WERI-Rb-1 (cell line): ENCODE results near the gene KLC1.
A peak's percentile ranks its signal among the peaks of the same experiment; 100 is the strongest.

Experiments used
- DNase-seq: peaks from one replicate; pipeline ENCODE4 v3.0.0-alpha.2; 2020
- H3K27ac ChIP-seq: fragments of 250-450 bp; sonication (Bioruptor Pico); 2 replicates; pipeline ENCODE4 v1.5.1; 2020; ENCODE audit warnings: mild to moderate bottlenecking, moderate library complexity
- H3K27me3 ChIP-seq: fragments of 250-450 bp; sonication (Bioruptor Pico); 2 replicates; pipeline ENCODE4 v1.5.1; 2021; ENCODE audit warnings: mild to moderate bottlenecking, low read depth, moderate library complexity; ENCODE audit not compliant: insufficient read depth, severe bottlenecking
- H3K36me3 ChIP-seq: fragments of 250-450 bp; sonication (Bioruptor Pico); 2 replicates; pipeline ENCODE4 v1.5.1; 2020; ENCODE audit warnings: mild to moderate bottlenecking, moderate library complexity
- H3K4me3 ChIP-seq: 2 replicates; pipeline ENCODE4 v1.5.1; 2011; ENCODE audit warnings: low read depth, mild to moderate bottlenecking, control low read depth, low read length
- H3K9me3 ChIP-seq: fragments of 250-450 bp; sonication (Bioruptor Pico); 2 replicates; pipeline ENCODE4 v1.5.1; 2021; ENCODE audit warnings: mild to moderate bottlenecking, moderate library complexity; ENCODE audit not compliant: severe bottlenecking
- TF ChIP-seq, protein P1 (sequence below): IDR thresholded peaks from 2 replicates; pipeline ENCODE4 v1.5.1; 2011; ENCODE audit warnings: low read depth, mild to moderate bottlenecking, control low read depth, inconsistent platforms, low read length

The KLC1 gene

DNA sequence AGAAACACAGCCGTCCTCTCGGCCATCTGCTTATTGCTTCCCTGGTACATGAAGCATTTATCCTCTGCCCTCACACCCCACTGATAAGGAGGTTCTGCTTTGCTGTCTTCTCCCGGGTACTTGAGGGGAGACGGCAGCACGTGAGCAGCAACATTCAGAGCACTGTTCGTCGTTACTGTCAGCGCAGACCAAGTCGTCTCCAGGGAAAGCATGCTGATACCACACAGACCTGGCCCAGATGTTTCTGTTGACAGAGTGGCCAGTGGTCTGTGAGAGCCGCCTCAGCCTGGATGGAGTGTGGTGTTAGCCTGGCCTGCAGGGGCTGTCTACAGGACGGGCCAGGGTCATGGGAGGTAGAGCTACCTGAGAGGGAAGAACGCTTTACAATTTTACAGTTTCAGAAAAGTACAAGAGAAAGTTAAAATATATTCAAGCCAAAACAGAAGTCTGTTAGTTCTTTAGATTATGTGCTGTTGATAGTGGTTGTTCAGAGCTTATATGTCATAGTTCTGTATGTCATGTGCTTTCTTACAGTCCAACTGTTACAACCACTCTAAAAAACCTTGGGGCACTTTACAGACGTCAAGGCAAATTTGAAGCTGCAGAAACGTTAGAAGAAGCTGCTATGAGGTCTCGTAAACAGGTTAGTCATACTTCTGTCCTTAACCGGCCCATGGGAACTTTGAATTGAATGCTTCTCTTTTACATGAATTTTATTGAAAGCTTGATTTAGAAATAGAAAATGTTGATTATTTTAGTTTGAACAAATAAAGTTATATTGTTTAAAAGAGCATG, 48.1 kb downstream of the KLC1 start:
- H3K27ac ChIP-seq, result no peak overlapping the region
- TF ChIP-seq, protein P1, sequence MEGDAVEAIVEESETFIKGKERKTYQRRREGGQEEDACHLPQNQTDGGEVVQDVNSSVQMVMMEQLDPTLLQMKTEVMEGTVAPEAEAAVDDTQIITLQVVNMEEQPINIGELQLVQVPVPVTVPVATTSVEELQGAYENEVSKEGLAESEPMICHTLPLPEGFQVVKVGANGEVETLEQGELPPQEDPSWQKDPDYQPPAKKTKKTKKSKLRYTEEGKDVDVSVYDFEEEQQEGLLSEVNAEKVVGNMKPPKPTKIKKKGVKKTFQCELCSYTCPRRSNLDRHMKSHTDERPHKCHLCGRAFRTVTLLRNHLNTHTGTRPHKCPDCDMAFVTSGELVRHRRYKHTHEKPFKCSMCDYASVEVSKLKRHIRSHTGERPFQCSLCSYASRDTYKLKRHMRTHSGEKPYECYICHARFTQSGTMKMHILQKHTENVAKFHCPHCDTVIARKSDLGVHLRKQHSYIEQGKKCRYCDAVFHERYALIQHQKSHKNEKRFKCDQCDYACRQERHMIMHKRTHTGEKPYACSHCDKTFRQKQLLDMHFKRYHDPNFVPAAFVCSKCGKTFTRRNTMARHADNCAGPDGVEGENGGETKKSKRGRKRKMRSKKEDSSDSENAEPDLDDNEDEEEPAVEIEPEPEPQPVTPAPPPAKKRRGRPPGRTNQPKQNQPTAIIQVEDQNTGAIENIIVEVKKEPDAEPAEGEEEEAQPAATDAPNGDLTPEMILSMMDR, result no peak
- H3K4me3 ChIP-seq, result no peak overlapping the region
- H3K9me3 ChIP-seq, result no peaks in the 10 kb centered on the region
- peaks cover 92% of the 10 kb centered on the region for H3K36me3 ChIP-seq
- no peaks in the 10 kb centered on the region for H3K27me3 ChIP-seq
- no peak for DNase-seq

DNA sequence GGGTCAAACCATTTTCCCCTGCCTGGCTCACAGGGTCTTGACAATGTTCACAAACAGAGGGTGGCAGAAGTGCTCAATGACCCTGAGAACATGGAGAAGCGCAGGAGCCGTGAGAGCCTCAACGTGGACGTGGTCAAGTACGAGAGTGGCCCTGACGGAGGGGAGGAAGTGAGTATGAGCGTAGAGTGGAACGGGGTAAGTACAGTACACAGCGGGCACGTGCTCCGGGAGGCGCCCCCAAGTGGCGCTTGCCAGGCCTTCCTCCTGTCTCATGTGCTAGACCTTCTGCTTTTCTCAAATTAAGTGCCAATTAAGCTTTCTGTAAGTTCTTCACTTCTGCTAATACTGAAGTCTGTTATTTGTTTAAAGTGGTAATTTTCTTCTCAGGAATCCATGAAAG, 50.3 kb downstream of the KLC1 start:
- H3K27ac ChIP-seq, result no peak overlapping the region

DNA sequence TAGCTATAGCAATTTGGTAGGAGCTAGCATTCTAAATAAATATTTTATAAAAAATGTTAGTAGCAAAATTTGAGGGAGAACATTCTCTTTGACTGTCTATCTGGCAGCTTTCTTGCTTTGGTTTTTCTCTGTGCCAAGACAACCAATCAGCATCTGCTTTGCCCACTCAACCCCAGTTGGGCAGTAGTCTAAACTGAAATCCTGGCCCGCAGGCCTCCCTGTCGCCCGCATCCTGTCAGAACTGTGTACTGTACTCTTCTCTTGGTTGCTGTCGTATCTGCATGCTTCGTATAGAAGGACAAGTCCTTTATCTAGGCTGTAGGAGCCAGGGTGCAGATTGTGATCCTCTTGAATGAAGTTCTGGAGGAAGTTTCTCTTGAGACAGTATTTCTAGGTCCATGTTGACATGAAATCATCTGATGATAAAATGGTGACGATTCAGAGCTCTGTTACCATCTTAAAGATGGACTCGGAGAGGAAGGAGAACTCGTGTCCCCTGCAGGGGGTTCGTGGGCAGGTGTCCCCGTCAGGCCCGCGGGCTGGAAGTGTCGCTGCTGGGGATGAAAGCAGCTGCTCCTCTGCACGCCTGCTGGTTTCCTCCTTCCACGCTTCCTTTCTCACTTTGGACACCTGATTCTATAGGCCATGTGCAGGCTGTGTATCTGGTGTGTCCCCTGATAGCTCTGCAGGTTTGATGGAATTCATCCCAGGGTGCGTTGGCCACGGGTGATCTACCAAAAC, 51.6 kb downstream of the KLC1 start:
- peaks cover 86% of the 10 kb centered on the region for H3K36me3 ChIP-seq
- no peak overlapping the region for H3K27ac ChIP-seq

More for the DNA sequence above, 50.3 kb downstream of the KLC1 start:
- Histone ChIP-seq H3K27me3 (no peaks in the 10 kb centered on the region), H3K36me3 (peaks cover 88% of the 10 kb centered on the region), H3K9me3 (no peaks in the 10 kb centered on the region), H3K4me3 (no peak overlapping the region)
- TF ChIP-seq, protein P1, result peak; percentile 93
- DNase-seq, result peak; percentile 66

DNA sequence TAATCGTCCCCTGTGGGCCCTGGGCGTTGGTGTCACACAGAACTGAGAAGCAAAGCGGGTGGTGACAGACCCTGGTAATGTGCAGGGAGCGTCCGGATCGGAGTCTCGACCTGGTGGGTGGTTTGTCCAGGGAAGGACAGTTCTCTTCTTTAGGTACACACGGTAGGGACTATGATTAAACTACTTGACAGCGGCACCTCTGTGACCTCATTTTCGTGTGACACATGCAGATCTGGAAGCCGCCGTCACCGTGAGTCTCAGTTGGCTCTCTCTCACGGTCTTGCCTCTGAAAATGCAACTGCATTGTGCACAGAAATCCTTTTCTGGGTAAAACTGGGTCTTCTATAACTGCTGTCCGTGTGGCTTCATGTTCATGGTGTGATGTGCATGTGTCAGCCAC, 54.1 kb downstream of the KLC1 start:
- H3K36me3 ChIP-seq, result peaks cover 86% of the 10 kb centered on the region
- DNase-seq, result no peak
- no peaks in the 10 kb centered on the region for H3K9me3 ChIP-seq
- H3K27me3 ChIP-seq, result no peaks in the 10 kb centered on the region
- no peak overlapping the region for H3K27ac ChIP-seq
- no peak overlapping the region for H3K4me3 ChIP-seq
- TF ChIP-seq, protein P1, result no peak

More for the DNA sequence above, 51.6 kb downstream of the KLC1 start:
- Histone ChIP-seq H3K27me3 (no peaks in the 10 kb centered on the region), H3K4me3 (no peak overlapping the region), H3K9me3 (no peaks in the 10 kb centered on the region)
- DNase-seq, result no peak
- TF ChIP-seq, protein P1, result no peak

DNA sequence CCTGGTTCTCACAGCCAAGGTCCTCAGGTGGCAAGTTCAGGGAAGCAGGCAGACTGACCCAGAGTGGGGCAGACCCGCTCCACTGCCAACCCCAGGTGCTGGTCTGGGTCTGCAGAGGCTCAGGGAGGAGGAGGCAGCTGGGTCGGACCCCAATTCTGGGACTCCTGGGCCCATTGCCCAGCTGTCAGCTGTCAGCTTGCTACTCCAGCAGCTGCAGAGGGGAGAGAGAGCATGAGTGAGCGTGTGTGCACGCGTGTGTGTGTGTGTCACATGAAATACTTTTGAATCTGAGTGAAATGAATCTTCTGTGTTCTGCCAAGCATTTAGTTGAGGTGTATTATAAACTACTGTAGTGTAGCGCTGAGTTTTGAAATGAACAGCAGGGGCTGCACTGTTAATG, 55.5 kb downstream of the KLC1 start:
- Histone ChIP-seq H3K9me3 (no peaks in the 10 kb centered on the region), H3K27ac (no peak overlapping the region), H3K4me3 (no peak overlapping the region), H3K36me3 (peaks cover 85% of the 10 kb centered on the region), H3K27me3 (no peaks in the 10 kb centered on the region)
- no peak for DNase-seq
- TF ChIP-seq, protein P1, result no peak
